ENCODE measurements around the gene PKHD1.
A peak's percentile ranks its signal among the peaks of the same experiment; 100 is the strongest.

DNA sequence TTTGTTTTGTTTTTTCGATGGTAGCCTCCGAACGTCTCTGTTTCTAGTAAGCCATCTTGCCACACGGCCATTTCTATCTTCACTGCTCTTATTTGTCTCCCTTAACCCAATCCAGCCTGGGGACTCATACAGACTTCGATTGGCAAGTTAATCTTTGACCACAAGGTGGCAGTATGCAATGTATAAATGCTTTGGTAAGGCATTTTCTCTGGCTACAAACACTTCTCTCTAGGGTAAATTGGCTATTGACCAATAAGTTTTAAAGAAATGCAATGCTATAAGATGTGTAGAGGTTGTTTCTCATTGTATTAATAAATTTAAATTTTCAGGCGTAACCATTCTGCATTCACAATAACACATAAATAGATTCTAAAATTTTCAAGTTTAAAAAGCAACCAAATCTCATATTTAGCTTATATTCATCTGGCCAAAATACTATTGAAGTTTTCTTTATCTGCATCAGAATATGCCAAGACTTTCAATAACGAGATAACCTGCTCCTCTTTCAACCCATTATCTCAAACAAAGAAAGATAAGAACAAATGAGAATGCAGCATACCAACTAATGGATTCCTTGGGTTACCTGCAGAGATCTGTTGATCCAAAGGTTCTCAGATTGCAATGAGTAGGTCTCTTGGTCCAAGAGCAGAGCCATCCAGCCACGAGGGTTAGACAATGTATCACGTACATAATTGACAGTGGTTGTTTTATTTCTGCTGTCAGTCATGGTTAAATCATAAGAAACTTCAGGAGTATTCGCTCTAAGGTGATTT is 231.9 kb downstream of the PKHD1 start:
- TF ChIP-seq, protein P1, sequence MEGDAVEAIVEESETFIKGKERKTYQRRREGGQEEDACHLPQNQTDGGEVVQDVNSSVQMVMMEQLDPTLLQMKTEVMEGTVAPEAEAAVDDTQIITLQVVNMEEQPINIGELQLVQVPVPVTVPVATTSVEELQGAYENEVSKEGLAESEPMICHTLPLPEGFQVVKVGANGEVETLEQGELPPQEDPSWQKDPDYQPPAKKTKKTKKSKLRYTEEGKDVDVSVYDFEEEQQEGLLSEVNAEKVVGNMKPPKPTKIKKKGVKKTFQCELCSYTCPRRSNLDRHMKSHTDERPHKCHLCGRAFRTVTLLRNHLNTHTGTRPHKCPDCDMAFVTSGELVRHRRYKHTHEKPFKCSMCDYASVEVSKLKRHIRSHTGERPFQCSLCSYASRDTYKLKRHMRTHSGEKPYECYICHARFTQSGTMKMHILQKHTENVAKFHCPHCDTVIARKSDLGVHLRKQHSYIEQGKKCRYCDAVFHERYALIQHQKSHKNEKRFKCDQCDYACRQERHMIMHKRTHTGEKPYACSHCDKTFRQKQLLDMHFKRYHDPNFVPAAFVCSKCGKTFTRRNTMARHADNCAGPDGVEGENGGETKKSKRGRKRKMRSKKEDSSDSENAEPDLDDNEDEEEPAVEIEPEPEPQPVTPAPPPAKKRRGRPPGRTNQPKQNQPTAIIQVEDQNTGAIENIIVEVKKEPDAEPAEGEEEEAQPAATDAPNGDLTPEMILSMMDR (conservative IDR thresholded peaks at IDR 0.05; ENCODE audit: low read depth, low read length) = peak; percentile 92
- no peak for TF ChIP-seq EZH2 (IDR thresholded peaks at IDR 0.05; ENCODE audit: low read length, unreplicated experiment)
